Right lobe of liver (tissue), 6 donors: ENCODE data around the gene OR6C76. TPM values are rescaled to one million over a fixed set of nuclear protein-coding genes. Genes with fewer than 3 reads are reported as not detected.

ENCODE experiments used
- ATAC-seq, 4 donors: fragments of 200-7000 bp; cut with Tn5 transposase; one replicate each; pipeline ENCODE4 v1.9.1; 2020; ENCODE audit warnings: mild to moderate bottlenecking in 4 of 4, moderate library complexity in 4 of 4
- DNase-seq, 3 donors: peaks; one replicate each; pipeline ENCODE4 v3.0.0-alpha.2; 2020
- H3K27ac ChIP-seq, 3 donors: fragments of 200-600 bp; one replicate each; pipeline ENCODE4 v1.8.0; 2022
- H3K27me3 ChIP-seq, 2 donors: fragments of 200-600 bp; one replicate each; pipeline ENCODE4 v1.8.0; 2022
- H3K36me3 ChIP-seq, 4 donors: fragments of 200-600 bp; sonication (generic) in 1 of 4; one replicate each; pipeline versions ENCODE4 v1.5.1 to v1.8.0; 2017 to 2022; ENCODE audit warnings: control low read depth in 1 of 4
- H3K4me1 ChIP-seq, 4 donors: fragments of 200-600 bp; sonication (generic) in 1 of 4; one replicate each; pipeline versions ENCODE4 v1.5.1 to v1.8.0; 2017 to 2022; ENCODE audit warnings: control low read depth in 1 of 4
- H3K4me3 ChIP-seq, 3 donors: fragments of 200-600 bp; one replicate each; pipeline ENCODE4 v1.8.0; 2022
- H3K9me3 ChIP-seq, 4 donors: fragments of 200-600 bp; sonication (generic) in 1 of 4; one replicate each; pipeline versions ENCODE4 v1.5.1 to v1.8.0; 2017 to 2022; ENCODE audit warnings: control low read depth in 1 of 4
- POLR2A ChIP-seq: fragments of 450-650 bp; IDR thresholded peaks from one replicate; pipeline ENCODE4 v1.6.1; 2017; ENCODE audit warnings: antibody characterized with exemption, mild to moderate bottlenecking
- WGBS: methylation state at CpG from one replicate; pipeline ENCODE4 v1.1.6; 2018; ENCODE audit warnings: low coverage, low lambda C conversion rate; ENCODE audit not compliant: insufficient coverage; ENCODE audit errors: missing lambda C conversion rate; 5-methylcytosine and 5-hydroxymethylcytosine counted together
- intact Hi-C, 2 donors: fragments of 100-400 bp; cut with DNase I; formaldehyde crosslinking; loops; one replicate each; pipeline versions ENCODE4 v1.11.2 to v1.14.1; 2022
- long read RNA-seq: library from polyadenylated mRNA; unstranded; transcript quantifications from one replicate; pipeline ENCODE4 v2.0.0, GENCODE V29; 2019
- total RNA-seq, 6 experiments: library from RNA; depleted of rRNA in 2 of 6; stranded (reverse); fragments of >200 nt in 2 of 6; fragmentation: NEBNext Ultra II Directional in 3 of 6; extraction: Animal tissue kit (Norgen Biotek cat#: 25700) in 3 of 6; gene quantifications; one replicate each; pipeline versions ENCODE4 v1.1.0 to v1.2.4, GENCODE V29; 2016 to 2023
- TF ChIP-seq, protein P1 (sequence below), 4 donors: fragments of 200-600 bp in 3 of 4; fragments of 450-650 bp in 1 of 4; IDR thresholded peaks; one replicate each; pipeline versions ENCODE4 v1.5.1 to v1.8.0; 2016 to 2022; ENCODE audit warnings: antibody characterized with exemption in 4 of 4, mild to moderate bottlenecking in 2 of 4
- donor health status: DM: no; HTN: yes; CAD: no.
- donor health status: DM: no; HTN: no; CAD: no.
- donor health status: DM: no; HTN: no; CAD: no.
- donor health status: DM: no; HTN: yes; CAD: no.
- donor health status: DM: no; HTN: yes; CAD: no.

Gene OR6C76
- not detected for total RNA-seq
- long read RNA-seq, result 0 reads

DNA sequence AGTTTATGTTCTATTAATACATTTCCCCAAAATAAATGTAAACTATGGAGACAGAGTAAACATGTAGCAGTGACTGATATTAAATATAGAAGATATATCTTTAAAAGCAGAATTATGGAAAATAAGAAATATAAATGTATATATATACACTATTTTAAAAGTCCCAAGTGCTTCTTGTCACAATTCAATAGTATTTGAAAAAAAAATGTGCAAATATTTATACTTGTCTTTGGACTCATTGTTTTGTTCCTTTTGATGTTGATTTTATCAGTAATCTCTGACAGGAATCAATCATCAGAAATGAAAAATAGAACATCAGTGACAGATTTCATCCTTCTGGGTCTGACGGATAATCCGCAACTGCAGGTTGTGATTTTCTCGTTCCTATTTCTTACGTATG, at the start of gene OR6C76:
OR6C76 (plus strand) TSS at position 301 of the 400 bp plus-strand sequence; CDS start at position 301, 0 bp downstream.
- no peaks in the 10 kb centered on the region for H3K36me3 ChIP-seq
- H3K27ac ChIP-seq, result no peak within 1 kb of the TSS
- TF ChIP-seq POLR2A, result no peak
- TF ChIP-seq, protein P1, sequence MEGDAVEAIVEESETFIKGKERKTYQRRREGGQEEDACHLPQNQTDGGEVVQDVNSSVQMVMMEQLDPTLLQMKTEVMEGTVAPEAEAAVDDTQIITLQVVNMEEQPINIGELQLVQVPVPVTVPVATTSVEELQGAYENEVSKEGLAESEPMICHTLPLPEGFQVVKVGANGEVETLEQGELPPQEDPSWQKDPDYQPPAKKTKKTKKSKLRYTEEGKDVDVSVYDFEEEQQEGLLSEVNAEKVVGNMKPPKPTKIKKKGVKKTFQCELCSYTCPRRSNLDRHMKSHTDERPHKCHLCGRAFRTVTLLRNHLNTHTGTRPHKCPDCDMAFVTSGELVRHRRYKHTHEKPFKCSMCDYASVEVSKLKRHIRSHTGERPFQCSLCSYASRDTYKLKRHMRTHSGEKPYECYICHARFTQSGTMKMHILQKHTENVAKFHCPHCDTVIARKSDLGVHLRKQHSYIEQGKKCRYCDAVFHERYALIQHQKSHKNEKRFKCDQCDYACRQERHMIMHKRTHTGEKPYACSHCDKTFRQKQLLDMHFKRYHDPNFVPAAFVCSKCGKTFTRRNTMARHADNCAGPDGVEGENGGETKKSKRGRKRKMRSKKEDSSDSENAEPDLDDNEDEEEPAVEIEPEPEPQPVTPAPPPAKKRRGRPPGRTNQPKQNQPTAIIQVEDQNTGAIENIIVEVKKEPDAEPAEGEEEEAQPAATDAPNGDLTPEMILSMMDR (IDR thresholded peaks at IDR 0.05), result no peak
- DNase-seq (no peak), ATAC-seq (no peak)
- no peak within 1 kb of the TSS for H3K4me3 ChIP-seq
- 67% methylated on average over 4 of the region's 4 CpGs for WGBS
- H3K27me3 ChIP-seq, result peaks cover 0 to 3% of the 10 kb centered on the region in 2 donors
- H3K9me3 ChIP-seq, result no peaks in the 10 kb centered on the region
- no peaks in the 10 kb centered on the region for H3K4me1 ChIP-seq
- intact Hi-C loops, result no loop called here

DNA sequence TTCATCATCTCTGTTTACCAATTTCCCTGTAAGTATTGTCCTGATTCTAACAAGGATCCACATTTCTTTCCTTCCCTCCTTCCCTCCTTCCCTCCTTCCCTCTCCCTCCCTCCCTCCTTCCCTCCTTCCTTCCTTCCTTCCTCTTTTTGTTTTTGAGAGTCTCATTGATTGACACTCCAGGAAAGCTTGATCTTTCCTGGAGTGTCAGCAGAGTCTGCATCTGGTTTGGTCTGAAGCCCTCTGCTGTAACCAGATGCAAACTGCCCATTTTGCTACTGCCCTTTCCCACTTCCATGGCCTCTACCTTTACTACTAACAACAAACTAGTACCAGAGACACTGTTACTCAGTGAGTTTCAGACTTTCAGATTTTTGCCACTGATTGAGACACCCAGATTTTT, 40.2 kb upstream of the OR6C76 start:
- H3K4me1 ChIP-seq, result no peaks in the 10 kb centered on the region
- H3K4me3 ChIP-seq, result no peak overlapping the region
- no peaks in the 10 kb centered on the region for H3K27me3 ChIP-seq
- ATAC-seq (no peak), DNase-seq (no peak)
- H3K36me3 ChIP-seq, result no peaks in the 10 kb centered on the region
- no peaks in the 10 kb centered on the region for H3K9me3 ChIP-seq
- intact Hi-C loops, result no loop called here
- H3K27ac ChIP-seq, result no peak overlapping the region
- TF ChIP-seq, protein P1 (IDR thresholded peaks at IDR 0.05), result no peak
- no peak for TF ChIP-seq POLR2A

DNA sequence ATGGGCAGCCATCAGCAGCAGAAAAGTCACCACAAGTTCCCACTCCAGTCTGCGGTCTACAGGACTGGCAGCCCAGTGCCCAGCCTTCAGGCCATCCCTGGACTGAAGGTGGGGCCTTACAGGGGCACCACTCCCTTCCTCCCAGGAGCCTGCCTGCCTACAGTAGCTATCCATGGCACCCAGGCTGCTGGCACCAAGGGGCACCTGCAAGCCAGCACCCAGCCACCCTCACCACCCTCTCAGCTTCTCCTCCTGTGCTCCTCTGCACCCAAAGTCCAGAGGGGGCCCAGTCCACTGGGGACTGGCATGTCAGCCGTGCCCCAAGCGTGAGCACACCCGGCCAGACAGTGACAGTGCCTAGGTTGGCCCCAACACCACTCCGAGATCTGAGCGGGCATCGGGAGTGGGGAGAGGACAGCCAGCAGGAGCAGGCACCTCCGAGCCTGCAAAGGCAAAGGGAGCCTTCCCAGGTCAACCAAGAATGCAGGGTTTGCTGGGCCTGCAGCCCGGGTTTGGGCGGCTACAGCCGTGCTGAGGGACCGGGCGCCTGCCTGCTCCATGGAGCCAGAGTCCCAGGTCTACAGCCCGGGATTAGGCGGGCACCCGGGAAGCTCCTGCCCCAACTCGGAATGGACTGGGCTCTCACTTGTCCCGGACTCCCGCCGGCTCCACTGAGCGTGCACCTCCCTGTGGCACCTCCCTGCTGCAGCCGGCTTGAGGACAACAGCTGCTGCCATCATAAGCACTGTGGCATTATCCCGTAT, 33.8 kb upstream of the OR6C76 start:
- DNase-seq (no peak), ATAC-seq (peak in 1 of 4 donors; percentile 38)
- TF ChIP-seq POLR2A, result no peak
- TF ChIP-seq, protein P1 (IDR thresholded peaks at IDR 0.05), result no peak
- Histone ChIP-seq H3K27me3 (no peaks in the 10 kb centered on the region), H3K9me3 (no peaks in the 10 kb centered on the region), H3K4me1 (no peaks in the 10 kb centered on the region), H3K27ac (no peak overlapping the region), H3K4me3 (no peak overlapping the region), H3K36me3 (no peaks in the 10 kb centered on the region)
- intact Hi-C loops, result no loop called here
- 64% methylated on average over 4 of the region's 23 CpGs for WGBS

DNA sequence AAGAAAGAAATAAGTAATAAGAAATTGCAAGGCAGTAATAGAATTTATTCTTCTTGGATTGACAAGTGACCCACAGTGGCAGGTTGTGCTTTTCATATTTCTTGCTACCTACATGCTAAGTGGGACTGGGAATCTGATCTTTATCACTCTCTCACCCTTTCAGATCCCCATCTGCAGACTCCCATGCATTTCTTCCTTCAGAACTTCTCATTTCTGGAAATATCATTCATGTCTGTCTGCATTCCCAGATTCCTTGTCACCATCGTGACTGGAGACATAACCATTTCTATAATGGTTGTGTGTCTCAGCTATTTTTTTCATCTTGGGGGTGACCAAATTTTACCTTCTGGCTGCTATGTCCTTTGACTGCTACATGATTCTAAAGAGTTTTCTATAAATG, 29.7 kb upstream of the OR6C76 start:
- TF ChIP-seq, protein P1 (IDR thresholded peaks at IDR 0.05), result no peak
- TF ChIP-seq POLR2A, result no peak
- H3K4me3 ChIP-seq, result no peak overlapping the region
- intact Hi-C loops, result no loop called here

More for the DNA sequence above, 29.7 kb upstream of the OR6C76 start:
- no peak for ATAC-seq
- H3K27me3 ChIP-seq, result no peaks in the 10 kb centered on the region
- no peak overlapping the region for H3K27ac ChIP-seq
- no peak for DNase-seq
- 58% methylated on average over 1 of the region's 1 CpG for WGBS
- H3K4me1 ChIP-seq, result no peaks in the 10 kb centered on the region
- no peaks in the 10 kb centered on the region for H3K36me3 ChIP-seq
- H3K9me3 ChIP-seq, result no peaks in the 10 kb centered on the region
